ENCODE data around the gene DUSP14. TPM values are rescaled to one million over a fixed set of nuclear protein-coding genes. Genes with fewer than 3 reads are reported as not detected.

DUSP14 gene
- total and polyA plus RNA-seq, 2 of the 8 experiments (the other 6 are each of a cell fraction or from before 2014, with no cell fraction given): 22.1 to 37.9 TPM

DNA sequence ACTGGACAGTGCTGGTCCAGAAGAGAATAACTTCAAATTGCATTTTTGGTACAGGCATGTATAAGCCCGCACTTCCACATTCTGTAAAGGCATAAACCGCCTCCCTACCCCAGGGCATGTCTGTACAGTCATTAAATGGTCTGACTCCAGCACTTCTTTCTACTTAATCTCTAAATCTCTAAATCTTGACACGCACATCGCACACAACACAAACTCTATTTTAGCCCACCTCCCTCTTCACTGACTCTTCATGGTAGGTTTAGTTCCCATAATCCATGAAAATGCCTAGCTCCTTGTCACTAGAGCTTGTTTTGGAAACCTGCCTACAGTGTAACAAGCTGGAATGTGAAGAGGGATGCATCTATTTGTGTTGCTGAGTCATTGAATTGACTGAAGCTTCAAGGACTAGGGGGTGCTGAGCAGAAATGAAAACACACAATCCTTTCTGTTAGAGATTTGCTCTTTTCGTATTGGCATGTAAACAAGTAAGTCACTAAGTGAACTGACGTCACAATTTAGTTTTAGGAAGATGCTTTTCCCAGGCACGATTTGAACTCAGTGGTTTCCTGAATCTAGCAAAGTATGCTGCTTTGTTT lies 1.6 kb upstream of the DUSP14 start:
- H3K79me2 ChIP-seq (ENCODE audit: control insufficient read depth in 1 of 2, insufficient read depth in 2 of 2, low read length in 2 of 2): peaks cover 0 to 24% of the 10 kb centered on the region in 2 experiments; a peak in 2 of 4 replicates
- H3K23ac ChIP-seq (ENCODE audit: insufficient read length): no peak overlapping the region
- H4K91ac ChIP-seq (replicated peaks; ENCODE audit: insufficient read length, low read length): no peak overlapping the region
- H4K20me1 ChIP-seq (replicated peaks in 1 of 2; ENCODE audit: control insufficient read depth in 1 of 2, insufficient read depth in 2 of 2, low read length in 2 of 2): no peaks in the 10 kb centered on the region
- ChIA-PET CTCF (ENCODE audit: partially characterized antibody) (interaction anchor here (0.6 to 1.5 kb wide), 3 partner anchors 19 to 1720 kb away, joined by 3 to 6 read pairs (median 4); no protein-coding TSS in a partner anchor), POLR2A (ENCODE audit: partially characterized antibody) (interaction anchor here (0.6 to 2.1 kb wide), 9 partner anchors 8 to 121 kb away, joined by 3 to 8 read pairs (median 5); partner anchors contain the start of genes SYNRG and TADA2A)
- peak overlapping the region in 1 of 4 experiments; percentile 29; a peak in 1 of 7 replicates for H3K9ac ChIP-seq (replicated peaks in 1 of 4; ENCODE audit: extremely low read depth in 1 of 4, low read depth in 3 of 4, low read length in 3 of 4)
- DNase-seq (ENCODE audit: low read depth in 1 of 2, low spot score in 2 of 2): no peak
- peak overlapping the region; percentile 62; the same call in 1 of the 2 replicates for H2BK20ac ChIP-seq (ENCODE audit: low read length)
- FAIRE-seq: no peak
- H3K14ac ChIP-seq (ENCODE audit: insufficient read length): no peak overlapping the region
- peaks cover 0 to 3% (median 0%) of the 10 kb centered on the region in 4 experiments; a peak in 4 of 7 replicates for H3K27me3 ChIP-seq (replicated peaks in 1 of 4; ENCODE audit: control insufficient read depth in 3 of 4, extremely low read depth in 1 of 4, insufficient read depth in 3 of 4, low read length in 3 of 4)
- WGBS, 2 experiments (ENCODE audit: extremely low coverage in 1 of 2, insufficient coverage in 1 of 2, insufficient read length in 1 of 2, insufficient replicate concordance in 2 of 2, low coverage in 1 of 2, low lambda C conversion rate in 2 of 2, missing lambda C conversion rate in 1 of 2): 49 to 100% methylated on average over 2 to 7 of the region's 7 CpGs
- no peak overlapping the region for H3K18ac ChIP-seq (ENCODE audit: extremely low read depth, low read length)
- no peak overlapping the region for H4K8ac ChIP-seq (ENCODE audit: extremely low read depth, insufficient read depth, low read length)
- H3K4me2 ChIP-seq (ENCODE audit: insufficient read depth in 1 of 2, low read depth in 2 of 2, low read length in 2 of 2): peak overlapping the region; percentile 91 to 98
- no peak overlapping the region for H2BK120ac ChIP-seq (replicated peaks; ENCODE audit: low read depth, low read length)
- H3K9me3 ChIP-seq (ENCODE audit: insufficient read depth in 2 of 2, low read depth in 1 of 2, low read length in 1 of 2): no peaks in the 10 kb centered on the region
- TF ChIP-seq TAF7 (optimal IDR thresholded peaks at IDR 0.05; ENCODE audit: borderline replicate concordance, low read depth, low read length) (no peak), BACH1 (IDR thresholded peaks at IDR 0.05; ENCODE audit: low read length) (peak; percentile 85), SP1 (IDR thresholded peaks at IDR 0.05; ENCODE audit: low read depth, low read length) (0 out of 2 replicates have a peak, but pooled peaks have one; percentile 22), TEAD4 (IDR thresholded peaks at IDR 0.05; ENCODE audit: low read depth, low read length) (peak; percentile 60; the same call in 1 of the 2 replicates), TAF1 (IDR thresholded peaks at IDR 0.05; ENCODE audit: low read depth, low read length) (0 out of 2 replicates have a peak, but pooled peaks have one; percentile 29), CTBP2 (IDR thresholded peaks at IDR 0.05; ENCODE audit: borderline replicate concordance, insufficient read depth, insufficient read length, low read length) (no peak), MAFK (IDR thresholded peaks at IDR 0.05; ENCODE audit: low read depth, low read length) (peak; percentile 84), YY1 (IDR thresholded peaks at IDR 0.05; ENCODE audit: low read depth, low read length) (no peak)
- no peak overlapping the region for H2AFZ ChIP-seq (ENCODE audit: low read length)
- no peaks in the 10 kb centered on the region for H3K36me3 ChIP-seq (ENCODE audit: control insufficient read depth in 2 of 4, insufficient read depth in 4 of 4, low read length in 3 of 4)
- peaks cover 8 to 24% (median 11%) of the 10 kb centered on the region in 4 experiments for H3K4me1 ChIP-seq (replicated peaks in 1 of 4; ENCODE audit: control insufficient read depth in 3 of 4, insufficient read depth in 4 of 4, low read length in 3 of 4)
- H2BK5ac ChIP-seq (ENCODE audit: low read depth, low read length): no peak overlapping the region
- no peak overlapping the region for H2AK5ac ChIP-seq (ENCODE audit: low read depth, low read length)
- no peak overlapping the region for H3K56ac ChIP-seq (replicated peaks; ENCODE audit: insufficient read length, low read depth, low read length)
- peak overlapping the region; percentile 66; the same call in 1 of the 2 replicates for H2BK15ac ChIP-seq (ENCODE audit: low read length)
- H4K5ac ChIP-seq (ENCODE audit: insufficient read length, low read depth, low read length): no peak overlapping the region
- peak overlapping the region; percentile 75; the same call in 1 of the 2 replicates for H2BK12ac ChIP-seq (ENCODE audit: low read depth, low read length)
- peaks cover 11% of the 10 kb centered on the region for H3K23me2 ChIP-seq (ENCODE audit: low read depth, low read length)
- H3K79me1 ChIP-seq (ENCODE audit: low read depth, low read length): peaks cover 2% of the 10 kb centered on the region; the same call in 1 of the 2 replicates
- H3K27ac ChIP-seq (ENCODE audit: low read depth, low read length): no peak overlapping the region
- peak overlapping the region; percentile 63 to 74 (median 68); a peak in 6 of 8 replicates for H3K4me3 ChIP-seq (ENCODE audit: extremely low read depth in 1 of 4, insufficient read depth in 2 of 4, low read depth in 3 of 4, low read length in 4 of 4)
- no peak overlapping the region for H3K4ac ChIP-seq (replicated peaks; ENCODE audit: insufficient read length, low read depth, low read length)
